ENCODE results near the gene XRCC3.

The XRCC3 gene

DNA sequence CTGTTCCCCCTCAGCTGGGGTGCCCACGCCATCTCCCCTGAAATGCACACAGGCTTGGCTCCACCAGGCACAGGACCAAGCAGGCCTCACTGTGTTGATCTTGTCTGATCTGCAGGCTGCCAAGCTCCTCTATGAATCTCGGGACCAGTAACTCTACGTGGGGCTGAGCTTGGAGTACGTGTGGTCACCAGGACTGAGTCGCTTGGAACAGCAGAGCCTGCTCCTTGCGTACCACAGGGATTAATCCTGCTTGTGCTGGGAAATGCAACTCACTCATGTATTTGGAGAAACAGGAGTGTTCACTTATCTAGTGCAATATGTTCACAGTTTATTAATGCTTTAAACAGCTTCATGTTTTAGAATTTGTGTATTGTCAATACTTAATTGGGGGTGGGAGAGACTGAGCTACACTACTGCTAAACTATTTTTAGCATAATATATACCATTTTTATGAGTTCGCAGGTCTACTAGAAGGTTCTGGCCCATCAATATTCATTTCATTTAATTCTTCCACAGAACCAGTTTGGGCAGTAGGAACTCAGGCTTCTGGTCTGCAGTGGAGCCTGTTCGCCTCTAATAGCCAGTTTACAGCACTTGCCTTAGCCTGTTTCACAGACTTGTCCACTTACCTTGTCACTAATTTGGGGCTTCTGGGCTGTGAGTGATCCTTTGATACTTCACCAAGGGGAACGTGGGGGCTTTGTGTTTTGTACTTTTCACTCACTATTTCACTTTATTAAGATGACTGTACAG, 17.8 kb upstream of the XRCC3 start:
- CTCF ChIA-PET: interaction anchor here (1.1 kb wide), 1 partner anchor 14 kb away, joined by 3 read pairs; no protein-coding TSS in a partner anchor
- DNase-seq (ENCODE audit: extremely low spot score): no peak
- TF ChIP-seq CTBP1 (IDR thresholded peaks at IDR 0.05; ENCODE audit: borderline replicate concordance): no peak
- no peak for TF ChIP-seq BHLHE40 (IDR thresholded peaks at IDR 0.05; ENCODE audit: borderline replicate concordance)
- no peak for TF ChIP-seq FOXA1 (IDR thresholded peaks at IDR 0.05)
- TF ChIP-seq TARDBP (IDR thresholded peaks at IDR 0.05): no peak
- TF ChIP-seq SUZ12 (IDR thresholded peaks at IDR 0.05): no peak
- TF ChIP-seq HDGF (IDR thresholded peaks at IDR 0.05; ENCODE audit: borderline replicate concordance): no peak
- POLR2A ChIA-PET: interaction anchor here (1.6 kb wide), 1 partner anchor 17 kb away, joined by 9 read pairs; the partner anchor contains the start of genes XRCC3 and ZFYVE21

DNA sequence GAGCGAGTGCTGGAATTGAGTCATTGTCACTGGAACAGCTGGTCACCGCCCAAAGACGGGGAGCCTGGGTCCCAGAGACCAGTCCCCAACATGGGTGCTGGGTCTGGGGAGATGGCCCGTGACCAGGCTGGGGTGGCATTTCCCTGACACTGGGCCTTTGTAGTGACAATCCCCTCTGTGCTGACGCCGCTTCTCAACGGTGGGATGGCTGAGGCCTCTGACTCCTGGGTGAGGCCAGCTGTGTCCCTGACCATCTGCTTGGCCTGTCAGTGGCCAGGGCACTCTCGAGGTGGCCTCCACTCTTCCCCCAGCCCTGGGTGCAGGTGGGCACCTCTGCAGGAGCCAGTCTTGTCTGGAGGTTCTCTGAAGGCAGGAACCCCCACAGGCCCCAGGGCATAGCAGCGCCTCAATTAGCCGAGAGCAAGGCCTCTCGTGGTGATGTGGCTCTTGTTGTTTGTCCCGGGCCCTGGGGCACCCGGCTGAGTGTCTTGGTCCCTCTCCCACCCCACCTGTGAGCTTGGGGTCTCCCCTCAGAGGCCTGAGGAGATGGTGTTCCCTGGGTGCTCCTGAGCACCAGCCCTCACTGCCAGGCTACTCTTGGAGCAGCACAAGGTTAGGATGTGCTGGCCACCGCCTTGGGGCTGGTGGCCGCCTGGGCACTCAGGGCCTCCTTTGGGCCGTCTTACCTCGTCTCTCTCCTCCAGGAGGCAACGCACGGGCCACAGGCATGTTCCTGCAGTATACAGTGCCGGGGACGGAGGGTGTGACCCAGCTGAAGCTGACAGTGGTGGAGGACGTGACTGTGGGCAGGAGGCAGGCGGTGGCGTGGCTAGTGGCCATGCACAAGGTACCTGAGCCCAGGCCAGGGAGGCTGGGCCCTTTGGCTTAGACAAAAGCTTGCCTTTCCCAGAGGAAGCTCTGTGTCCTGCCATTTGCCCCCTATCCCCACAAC, 16.9 kb upstream of the XRCC3 start:
- CTCF ChIA-PET: interaction anchor here (1.1 kb wide), 1 partner anchor 13 kb away, joined by 3 read pairs; no protein-coding TSS in a partner anchor
- TF ChIP-seq ZNF384 (IDR thresholded peaks at IDR 0.05) (no peak), SUZ12 (IDR thresholded peaks at IDR 0.05) (no peak), BHLHE40 (IDR thresholded peaks at IDR 0.05; ENCODE audit: borderline replicate concordance) (no peak), NFRKB (IDR thresholded peaks at IDR 0.05) (no peak), LEF1 (IDR thresholded peaks at IDR 0.05; ENCODE audit: borderline replicate concordance) (no peak), TARDBP (IDR thresholded peaks at IDR 0.05) (no peak), L3MBTL2 (conservative IDR thresholded peaks at IDR 0.05) (no peak)
- TF ChIP-seq, protein P1, sequence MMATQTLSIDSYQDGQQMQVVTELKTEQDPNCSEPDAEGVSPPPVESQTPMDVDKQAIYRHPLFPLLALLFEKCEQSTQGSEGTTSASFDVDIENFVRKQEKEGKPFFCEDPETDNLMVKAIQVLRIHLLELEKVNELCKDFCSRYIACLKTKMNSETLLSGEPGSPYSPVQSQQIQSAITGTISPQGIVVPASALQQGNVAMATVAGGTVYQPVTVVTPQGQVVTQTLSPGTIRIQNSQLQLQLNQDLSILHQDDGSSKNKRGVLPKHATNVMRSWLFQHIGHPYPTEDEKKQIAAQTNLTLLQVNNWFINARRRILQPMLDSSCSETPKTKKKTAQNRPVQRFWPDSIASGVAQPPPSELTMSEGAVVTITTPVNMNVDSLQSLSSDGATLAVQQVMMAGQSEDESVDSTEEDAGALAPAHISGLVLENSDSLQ (IDR thresholded peaks at IDR 0.05): no peak
- POLR2A ChIA-PET: interaction anchor here (1.6 kb wide), 1 partner anchor 17 kb away, joined by 9 read pairs; the partner anchor contains the start of genes XRCC3 and ZFYVE21
- no peak for DNase-seq (ENCODE audit: extremely low spot score)

DNA sequence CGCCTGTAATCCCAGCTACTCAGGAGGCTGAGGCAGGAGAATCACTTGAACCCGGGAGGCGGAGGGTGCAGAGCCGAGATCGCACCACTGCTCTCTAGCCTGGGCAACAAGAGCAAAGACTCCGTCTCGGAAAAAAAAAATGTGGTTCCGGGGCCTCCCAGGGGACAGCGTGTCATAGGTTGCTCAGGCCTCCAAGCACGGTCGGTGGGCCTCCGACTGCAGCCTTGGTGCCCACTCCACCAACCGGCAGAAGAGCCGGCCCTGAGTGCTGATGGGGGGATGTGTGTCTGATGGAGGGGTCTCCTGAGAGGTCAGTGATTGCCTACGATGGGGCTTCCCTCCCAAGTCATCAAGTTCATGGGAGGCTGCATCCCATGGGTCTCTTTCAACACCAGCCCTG, 16.2 kb upstream of the XRCC3 start:
- TF ChIP-seq ELF4 (IDR thresholded peaks at IDR 0.05) (no peak), BHLHE40 (IDR thresholded peaks at IDR 0.05; ENCODE audit: borderline replicate concordance) (no peak), FOXA1 (IDR thresholded peaks at IDR 0.05) (no peak), NFRKB (IDR thresholded peaks at IDR 0.05) (no peak)
- ChIA-PET POLR2A (no interaction called here), CTCF (no interaction called here)
- no peak for DNase-seq (ENCODE audit: extremely low spot score)

GRCh38 chr14:103730490-103731035, 15.3 kb upstream of the XRCC3 start:
- POLR2A ChIA-PET: no interaction called here
- DNase-seq (ENCODE audit: extremely low spot score): no peak
- no peak for TF ChIP-seq L3MBTL2 (conservative IDR thresholded peaks at IDR 0.05)
- CTCF ChIA-PET: no interaction called here

DNA sequence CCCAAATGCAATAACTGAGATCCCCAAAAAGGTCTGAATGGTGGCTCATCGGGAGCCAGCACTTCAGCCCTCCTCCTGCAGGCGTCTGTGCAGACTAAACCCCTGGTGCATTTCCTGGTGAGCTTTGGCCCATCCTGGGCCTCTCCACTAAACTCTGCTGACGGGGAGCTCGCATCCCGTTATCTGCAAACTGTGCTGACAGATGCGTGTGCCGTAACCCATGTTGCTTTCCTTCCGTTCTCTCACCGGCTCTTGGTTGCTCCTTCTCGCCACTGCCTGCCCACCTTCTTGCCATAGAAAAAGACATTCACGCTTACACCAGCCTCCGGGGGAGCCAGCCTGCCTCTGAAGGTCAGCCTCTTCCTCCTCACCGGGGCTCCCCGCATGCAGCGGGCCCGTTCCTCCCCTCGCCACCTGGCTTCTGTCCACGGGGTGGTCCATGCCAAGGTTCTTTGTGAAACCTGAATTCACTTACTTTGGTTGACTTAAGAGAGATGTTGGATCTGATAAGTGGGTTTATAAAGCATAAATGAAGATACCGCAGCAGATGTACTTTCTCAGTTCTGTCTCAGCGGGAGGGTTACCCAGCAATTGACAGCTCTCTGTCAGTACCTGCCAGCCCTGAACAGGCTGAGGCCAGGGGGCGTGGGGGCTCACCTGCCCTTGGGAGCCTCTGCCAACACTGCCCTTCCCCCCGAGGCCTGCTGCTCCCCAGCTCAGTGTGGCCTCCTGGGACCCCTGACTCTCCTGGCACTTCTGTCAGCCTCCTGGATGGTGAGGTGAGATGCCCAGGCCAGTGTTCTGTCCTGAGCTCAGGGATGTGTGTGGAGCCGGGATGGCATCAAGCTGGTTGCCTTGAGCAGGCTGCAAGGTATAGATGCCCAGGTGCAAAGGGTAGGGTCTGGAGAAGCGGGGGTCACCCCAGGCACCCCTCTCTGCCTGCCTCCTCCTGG, 14.5 kb upstream of the XRCC3 start:
- TF ChIP-seq, protein P1 (IDR thresholded peaks at IDR 0.05): no peak
- ChIA-PET CTCF (no interaction called here), POLR2A (interaction anchor here (1.7 kb wide), 1 partner anchor 14 kb away, joined by 4 read pairs; the partner anchor contains the start of genes XRCC3 and ZFYVE21)
- DNase-seq (ENCODE audit: extremely low spot score): no peak

GRCh38 chr14:103728721-103729120, 13.5 kb upstream of the XRCC3 start:
- no peak for TF ChIP-seq NFRKB (IDR thresholded peaks at IDR 0.05)
- TF ChIP-seq FOXA1 (IDR thresholded peaks at IDR 0.05): no peak
- TF ChIP-seq SUZ12 (IDR thresholded peaks at IDR 0.05): no peak
- no peak for TF ChIP-seq ZNF384 (IDR thresholded peaks at IDR 0.05)
- TF ChIP-seq FOXM1 (IDR thresholded peaks at IDR 0.05; ENCODE audit: borderline replicate concordance): no peak
- TF ChIP-seq TARDBP (IDR thresholded peaks at IDR 0.05): no peak
- TF ChIP-seq HDGF (IDR thresholded peaks at IDR 0.05; ENCODE audit: borderline replicate concordance): no peak
- TF ChIP-seq ARNT (IDR thresholded peaks at IDR 0.05): no peak
- TF ChIP-seq CTBP1 (IDR thresholded peaks at IDR 0.05; ENCODE audit: borderline replicate concordance): no peak
- TF ChIP-seq LEF1 (IDR thresholded peaks at IDR 0.05; ENCODE audit: borderline replicate concordance): no peak
- no peak for TF ChIP-seq ELF4 (IDR thresholded peaks at IDR 0.05)
- no peak for TF ChIP-seq FOXK2 (IDR thresholded peaks at IDR 0.05)
- ChIA-PET CTCF (interaction anchor here (1.3 kb wide), 1 partner anchor 210 kb away, joined by 3 read pairs; no protein-coding TSS in a partner anchor), POLR2A (interaction anchor here (1.7 kb wide), 1 partner anchor 13 kb away, joined by 4 read pairs; the partner anchor contains the start of genes XRCC3 and ZFYVE21)
- DNase-seq (ENCODE audit: extremely low spot score): no peak
